ENCODE measurements around the gene CETP. TPM values are rescaled to one million over a fixed set of nuclear protein-coding genes. Genes with fewer than 3 reads are reported as not detected.

Gene CETP
- total RNA-seq, 1 donor from 2014 or later: 3.1 TPM

DNA sequence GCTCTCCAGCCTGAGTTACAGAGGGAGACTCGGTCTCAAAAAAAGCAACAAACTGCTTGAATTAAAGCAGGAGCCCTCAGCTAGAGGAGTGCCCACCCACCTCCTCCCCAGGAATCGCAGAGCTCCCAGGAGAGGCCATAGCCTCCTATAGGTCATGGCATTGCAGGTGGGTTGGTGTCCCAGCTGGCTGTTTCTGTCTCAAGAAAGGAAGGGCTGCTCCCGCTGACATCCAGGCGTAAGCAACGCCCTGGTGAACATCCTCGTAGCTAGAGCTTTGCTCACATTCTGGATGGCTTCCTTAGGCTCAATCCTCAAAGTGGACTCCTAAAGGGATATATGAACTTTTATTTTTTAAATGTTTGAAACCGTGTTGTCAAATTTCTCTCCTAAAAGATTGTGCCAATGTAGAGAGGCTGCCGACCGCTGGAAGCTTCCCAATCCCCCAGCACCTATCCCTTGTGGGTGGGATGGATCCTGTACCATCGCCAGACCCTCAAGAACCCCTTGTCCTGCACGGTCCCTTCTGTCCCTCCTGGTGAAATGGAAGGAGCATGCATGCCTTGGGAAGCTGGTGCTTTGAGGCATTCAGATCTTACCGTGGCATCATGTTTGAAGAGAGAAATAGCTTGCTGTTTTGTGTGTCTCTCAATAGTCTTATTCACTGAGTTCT is 33.5 kb downstream of the CETP start:
- Histone ChIP-seq H3K36me3 (ENCODE audit: control insufficient read depth in 3 of 3, insufficient read depth in 3 of 3, low read length in 3 of 3) (no peaks in the 10 kb centered on the region), H3K9ac (ENCODE audit: low read depth in 1 of 3, low read length in 3 of 3) (no peak overlapping the region), H3K27ac (ENCODE audit: low read depth, low read length) (no peak overlapping the region), H3K4me1 (ENCODE audit: control insufficient read depth in 3 of 3, insufficient read depth in 3 of 3, low read length in 3 of 3) (peaks cover 19 to 33% (median 19%) of the 10 kb centered on the region in 3 donors), H3K27me3 (ENCODE audit: control insufficient read depth in 3 of 3, insufficient read depth in 3 of 3, low read length in 3 of 3) (no peaks in the 10 kb centered on the region), H3K4me3 (ENCODE audit: low read length in 3 of 3) (no peak overlapping the region), H3K9me3 (ENCODE audit: control insufficient read depth in 3 of 3, low read length in 3 of 3) (no peaks in the 10 kb centered on the region)

DNA sequence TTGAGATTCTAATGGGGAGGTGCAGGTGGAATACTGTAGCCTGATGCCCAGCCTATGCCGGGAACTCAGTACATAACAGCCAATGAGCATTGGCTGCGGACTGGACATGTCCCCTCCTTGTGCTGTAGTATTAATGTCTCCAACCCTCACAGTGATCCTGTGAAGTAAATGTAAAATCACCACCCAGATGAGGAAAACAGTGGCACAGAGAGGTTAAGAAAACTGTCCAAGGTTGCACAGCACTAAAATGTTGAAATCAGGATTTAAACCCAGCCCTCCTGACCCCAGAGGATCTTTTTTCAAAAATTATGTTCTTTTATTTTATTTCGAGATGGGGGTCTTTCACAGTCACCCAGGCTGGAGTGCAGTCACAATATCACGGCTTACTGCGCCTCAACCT is 35.5 kb downstream of the CETP start:
- H3K4me1 ChIP-seq (ENCODE audit: control insufficient read depth in 3 of 3, insufficient read depth in 3 of 3, low read length in 3 of 3): peaks cover 19 to 26% (median 25%) of the 10 kb centered on the region in 3 donors
- H3K36me3 ChIP-seq (ENCODE audit: control insufficient read depth in 3 of 3, insufficient read depth in 3 of 3, low read length in 3 of 3): no peaks in the 10 kb centered on the region
- H3K9ac ChIP-seq (ENCODE audit: low read depth in 1 of 3, low read length in 3 of 3): no peak overlapping the region
- H3K4me3 ChIP-seq (ENCODE audit: low read length in 3 of 3): no peak overlapping the region
- no peaks in the 10 kb centered on the region for H3K9me3 ChIP-seq (ENCODE audit: control insufficient read depth in 3 of 3, low read length in 3 of 3)
- no peaks in the 10 kb centered on the region for H3K27me3 ChIP-seq (ENCODE audit: control insufficient read depth in 3 of 3, insufficient read depth in 3 of 3, low read length in 3 of 3)
- H3K27ac ChIP-seq (ENCODE audit: low read depth, low read length): no peak overlapping the region

DNA sequence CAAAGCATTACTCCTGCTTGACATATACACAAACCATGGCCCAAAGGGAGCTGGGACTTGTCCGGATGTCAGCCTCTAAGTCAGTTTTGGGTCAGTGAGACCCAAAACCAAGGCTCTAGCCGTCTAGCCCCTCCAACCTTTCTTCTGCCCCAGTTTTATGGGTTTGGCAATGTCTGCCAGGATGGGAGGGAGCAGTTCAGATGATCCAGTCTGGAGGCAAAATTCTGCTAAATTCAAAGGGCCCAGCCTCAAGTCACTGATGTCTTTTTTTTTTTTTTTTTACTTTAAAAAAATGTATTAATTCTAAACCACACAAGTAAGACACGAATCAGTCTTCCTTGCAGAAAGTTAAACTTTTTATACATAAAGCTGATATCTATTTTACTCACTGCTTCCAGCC is 36.2 kb downstream of the CETP start:
- Histone ChIP-seq H3K36me3 (ENCODE audit: control insufficient read depth in 3 of 3, insufficient read depth in 3 of 3, low read length in 3 of 3) (no peaks in the 10 kb centered on the region), H3K4me3 (ENCODE audit: low read length in 3 of 3) (no peak overlapping the region), H3K27ac (ENCODE audit: low read depth, low read length) (no peak overlapping the region), H3K9ac (ENCODE audit: low read depth in 1 of 3, low read length in 3 of 3) (no peak overlapping the region), H3K4me1 (ENCODE audit: control insufficient read depth in 3 of 3, insufficient read depth in 3 of 3, low read length in 3 of 3) (peaks cover 19 to 26% (median 25%) of the 10 kb centered on the region in 3 donors), H3K27me3 (ENCODE audit: control insufficient read depth in 3 of 3, insufficient read depth in 3 of 3, low read length in 3 of 3) (no peaks in the 10 kb centered on the region), H3K9me3 (ENCODE audit: control insufficient read depth in 3 of 3, low read length in 3 of 3) (no peaks in the 10 kb centered on the region)

GRCh38 chr16:56998352-56998751 is 36.6 kb downstream of the CETP start:
- no peak overlapping the region for H3K27ac ChIP-seq (ENCODE audit: low read depth, low read length)
- no peak overlapping the region for H3K9ac ChIP-seq (ENCODE audit: low read depth in 1 of 3, low read length in 3 of 3)
- H3K36me3 ChIP-seq (ENCODE audit: control insufficient read depth in 3 of 3, insufficient read depth in 3 of 3, low read length in 3 of 3): no peaks in the 10 kb centered on the region
- H3K9me3 ChIP-seq (ENCODE audit: control insufficient read depth in 3 of 3, low read length in 3 of 3): no peaks in the 10 kb centered on the region
- H3K4me1 ChIP-seq (ENCODE audit: control insufficient read depth in 3 of 3, insufficient read depth in 3 of 3, low read length in 3 of 3): peaks cover 19 to 26% (median 22%) of the 10 kb centered on the region in 3 donors
- no peak overlapping the region for H3K4me3 ChIP-seq (ENCODE audit: low read length in 3 of 3)
- no peaks in the 10 kb centered on the region for H3K27me3 ChIP-seq (ENCODE audit: control insufficient read depth in 3 of 3, insufficient read depth in 3 of 3, low read length in 3 of 3)

- H3K4me3 ChIP-seq (ENCODE audit: low read length in 3 of 3): no peak overlapping the region
- H3K27me3 ChIP-seq (ENCODE audit: control insufficient read depth in 3 of 3, insufficient read depth in 3 of 3, low read length in 3 of 3): no peaks in the 10 kb centered on the region
- H3K27ac ChIP-seq (ENCODE audit: low read depth, low read length): peak overlapping the region; percentile 6
- H3K36me3 ChIP-seq (ENCODE audit: control insufficient read depth in 3 of 3, insufficient read depth in 3 of 3, low read length in 3 of 3): no peaks in the 10 kb centered on the region
- H3K4me1 ChIP-seq (ENCODE audit: control insufficient read depth in 3 of 3, insufficient read depth in 3 of 3, low read length in 3 of 3): peaks cover 19 to 27% (median 19%) of the 10 kb centered on the region in 3 donors
- peak overlapping the region in 1 of 3 donors; percentile 11 for H3K9ac ChIP-seq (ENCODE audit: low read depth in 1 of 3, low read length in 3 of 3)
- H3K9me3 ChIP-seq (ENCODE audit: control insufficient read depth in 3 of 3, low read length in 3 of 3): no peaks in the 10 kb centered on the region
Measured at GRCh38 chr16:56998861-56999260, 37.1 kb downstream of the CETP start.

DNA sequence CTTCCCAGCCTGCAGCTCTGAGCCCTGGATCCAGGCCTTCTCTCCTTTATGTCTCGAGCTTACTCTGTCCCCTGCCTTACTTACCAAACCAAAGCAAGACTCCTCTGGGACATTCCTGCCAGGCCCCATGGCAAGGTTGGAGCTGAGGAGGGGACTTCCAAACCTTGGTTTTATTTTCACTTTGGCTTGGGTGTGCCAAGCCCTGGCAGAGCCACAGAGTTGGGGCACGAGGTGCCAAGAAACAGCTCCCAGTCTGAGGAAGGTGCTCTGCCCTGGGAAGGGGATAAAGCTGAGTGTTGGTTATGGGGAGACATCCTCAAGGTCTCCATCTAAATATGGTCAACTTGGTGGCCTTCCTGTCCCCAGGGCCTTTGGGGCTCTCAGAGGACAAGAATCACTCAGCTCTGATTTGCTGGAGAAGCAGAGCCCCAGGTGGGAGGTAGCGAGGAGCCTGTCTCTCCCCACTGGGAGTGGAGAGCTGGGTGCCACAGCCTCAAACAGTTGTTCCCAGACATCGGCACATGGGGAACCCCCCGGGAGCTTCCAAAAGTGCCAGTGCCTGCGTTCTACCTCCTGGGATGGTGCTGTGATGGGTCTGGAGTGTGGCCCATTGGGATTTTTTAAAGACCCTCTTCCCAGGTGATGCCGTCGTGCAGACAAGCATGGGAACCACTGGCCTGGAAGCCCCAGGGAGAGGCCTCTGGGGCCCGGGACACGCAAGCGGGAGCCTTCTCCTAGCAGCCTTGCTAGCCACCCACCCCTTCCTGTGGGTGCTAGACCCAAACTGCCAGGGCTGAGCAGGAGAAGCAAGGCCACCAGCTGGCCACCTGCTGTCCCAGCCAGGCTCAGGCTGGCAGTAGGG is 37.9 kb downstream of the CETP start:
- H3K4me1 ChIP-seq (ENCODE audit: control insufficient read depth in 3 of 3, insufficient read depth in 3 of 3, low read length in 3 of 3): peaks cover 19 to 21% (median 19%) of the 10 kb centered on the region in 3 donors
- no peaks in the 10 kb centered on the region for H3K27me3 ChIP-seq (ENCODE audit: control insufficient read depth in 3 of 3, insufficient read depth in 3 of 3, low read length in 3 of 3)
- H3K36me3 ChIP-seq (ENCODE audit: control insufficient read depth in 3 of 3, insufficient read depth in 3 of 3, low read length in 3 of 3): peaks cover 0 to 2% (median 0%) of the 10 kb centered on the region in 3 donors
- H3K9me3 ChIP-seq (ENCODE audit: control insufficient read depth in 3 of 3, low read length in 3 of 3): no peaks in the 10 kb centered on the region
- peak overlapping the region in 1 of 3 donors; percentile 11 for H3K9ac ChIP-seq (ENCODE audit: low read depth in 1 of 3, low read length in 3 of 3)
- peak overlapping the region; percentile 74 for H3K27ac ChIP-seq (ENCODE audit: low read depth, low read length)
- no peak overlapping the region for H3K4me3 ChIP-seq (ENCODE audit: low read length in 3 of 3)

GRCh38 chr16:57000271-57001025 is 38.7 kb downstream of the CETP start:
- no peak overlapping the region for H3K9ac ChIP-seq (ENCODE audit: low read depth in 1 of 3, low read length in 3 of 3)
- no peak overlapping the region for H3K4me3 ChIP-seq (ENCODE audit: low read length in 3 of 3)
- H3K27ac ChIP-seq (ENCODE audit: low read depth, low read length): peak overlapping the region; percentile 74
- peaks cover 19 to 21% (median 19%) of the 10 kb centered on the region in 3 donors for H3K4me1 ChIP-seq (ENCODE audit: control insufficient read depth in 3 of 3, insufficient read depth in 3 of 3, low read length in 3 of 3)
- H3K27me3 ChIP-seq (ENCODE audit: control insufficient read depth in 3 of 3, insufficient read depth in 3 of 3, low read length in 3 of 3): no peaks in the 10 kb centered on the region
- H3K9me3 ChIP-seq (ENCODE audit: control insufficient read depth in 3 of 3, low read length in 3 of 3): no peaks in the 10 kb centered on the region
- peaks cover 0 to 2% (median 0%) of the 10 kb centered on the region in 3 donors for H3K36me3 ChIP-seq (ENCODE audit: control insufficient read depth in 3 of 3, insufficient read depth in 3 of 3, low read length in 3 of 3)

GRCh38 chr16:57001026-57001679 is 39.4 kb downstream of the CETP start:
- Histone ChIP-seq H3K36me3 (ENCODE audit: control insufficient read depth in 3 of 3, insufficient read depth in 3 of 3, low read length in 3 of 3) (peaks cover 0 to 2% (median 0%) of the 10 kb centered on the region in 3 donors), H3K9ac (ENCODE audit: low read depth in 1 of 3, low read length in 3 of 3) (no peak overlapping the region)

More at GRCh38 chr16:57001026-57001679, 39.4 kb downstream of the CETP start:
- Histone ChIP-seq H3K4me3 (ENCODE audit: low read length in 3 of 3) (no peak overlapping the region), H3K27me3 (ENCODE audit: control insufficient read depth in 3 of 3, insufficient read depth in 3 of 3, low read length in 3 of 3) (no peaks in the 10 kb centered on the region), H3K27ac (ENCODE audit: low read depth, low read length) (peak overlapping the region; percentile 74), H3K4me1 (ENCODE audit: control insufficient read depth in 3 of 3, insufficient read depth in 3 of 3, low read length in 3 of 3) (peaks cover 19 to 21% (median 19%) of the 10 kb centered on the region in 3 donors), H3K9me3 (ENCODE audit: control insufficient read depth in 3 of 3, low read length in 3 of 3) (no peaks in the 10 kb centered on the region)

Data from skeletal muscle tissue (tissue), 4 donors.